Purkinje cell (primary cell): Measurements from ENCODE around the gene EBP. TPM values are rescaled to one million over a fixed set of nuclear protein-coding genes. Genes with fewer than 3 reads are reported as not detected.

ENCODE experiments used
- polyA plus RNA-seq: library from polyadenylated mRNA; unstranded; fragments of >200 nt; fragmentation: Nextera tagmentation; gene quantifications from 2 replicates; pipeline ENCODE4 v1.2.1, GENCODE V29; 2014

Gene EBP
- 102 and 134 TPM in 2 replicates for polyA plus RNA-seq

GRCh38 chrX:48521353-48522243, at the start of gene EBP:
Gene EBP (plus strand): TSS chrX:48521808. CDS start chrX:48523772, 1,964 bp downstream.

GRCh38 chrX:48475774-48476577, 45.6 kb upstream of the EBP start, which contains the start of gene FTSJ1:
Gene FTSJ1 (plus strand): TSS chrX:48476199. CDS start chrX:48478048, 1,849 bp downstream.

GRCh38 chrX:48508400-48509244, 13.0 kb upstream of the EBP start, which contains the start of gene PORCN:
Gene PORCN (plus strand): TSS chrX:48508992. CDS start chrX:48509821, 829 bp downstream.

GRCh38 chrX:48539345-48540027, 17.9 kb downstream of the EBP start, which contains the start of gene TBC1D25:
Gene TBC1D25 (plus strand): TSS chrX:48539714. CDS start chrX:48539798, 84 bp downstream.

GRCh38 chrX:48574270-48575266, 53.0 kb downstream of the EBP start, which contains the start of gene RBM3:
Gene RBM3 (plus strand): TSS chrX:48574484. CDS start chrX:48575181, 697 bp downstream.

Other genes with a start within 250 kb of the EBP start
- gene SSX3, start 165.1 kb upstream of the EBP start, polyA plus RNA-seq, result 0.32 TPM in 1 of 2 replicates, not detected in the other
- not detected in 2 replicates for gene SSX4, start 138.3 kb upstream of the EBP start, polyA plus RNA-seq
- gene SSX4B, start 109.8 kb upstream of the EBP start, polyA plus RNA-seq, result not detected in 2 replicates
- gene SLC38A5, start 51.5 kb upstream of the EBP start, polyA plus RNA-seq, result not detected in 2 replicates
- gene FTSJ1, start 45.6 kb upstream of the EBP start, polyA plus RNA-seq, result 23.4 and 25.6 TPM in 2 replicates
- 11.5 and 19.8 TPM in 2 replicates for gene PORCN, start 12.8 kb upstream of the EBP start, polyA plus RNA-seq
- gene TBC1D25, start 17.9 kb downstream of the EBP start, polyA plus RNA-seq, result 2.4 and 4.2 TPM in 2 replicates
- gene RBM3, start 52.7 kb downstream of the EBP start, polyA plus RNA-seq, result 37.2 and 38.7 TPM in 2 replicates
- 20.1 and 22.3 TPM in 2 replicates for gene WDR13, start 75.7 kb downstream of the EBP start, polyA plus RNA-seq
- not detected in 2 replicates for gene WAS, start 162.0 kb downstream of the EBP start, polyA plus RNA-seq
- gene SUV39H1, start 174.9 kb downstream of the EBP start, polyA plus RNA-seq, result 0.32 and 0.48 TPM in 2 replicates
- gene GLOD5, start 239.9 kb downstream of the EBP start, polyA plus RNA-seq, result 3.0 TPM in 1 of 2 replicates, not detected in the other